IMR-90 (cell line): Measurements from ENCODE around the gene CHD2. TPM values are rescaled to one million over a fixed set of nuclear protein-coding genes. Genes with fewer than 3 reads are reported as not detected.

ENCODE experiments used
- ATAC-seq: fragments of 200-7000 bp; cut with Tn5 transposase; 2 replicates; pipeline ENCODE4 v1.9.1; 2020; ENCODE audit warnings: low read depth, mild to moderate bottlenecking, moderate library complexity
- BruUV-seq: library from RNA; stranded (reverse); fragments of 400-500 nt; replicated peaks from 2 replicates; lab custom pipeline; 2021; lab: Mats Ljungman, UMichigan
- CTCF ChIA-PET: fragments of 300-600 bp; formaldehyde crosslinking; extraction: SDS; loops from one replicate; lab custom pipeline; 2021; ENCODE audit warnings: antibody characterized with exemption; lab: Yijun Ruan, JAX
- POLR2A ChIA-PET: fragments of 300-600 bp; sonication (Branson Sonifier 250); formaldehyde crosslinking; loops from one replicate; lab custom pipeline; 2022; ENCODE audit warnings: antibody characterized with exemption; ENCODE audit not compliant: unreplicated experiment; lab: Charles Lee
- DNase-seq: peaks from one replicate; pipeline ENCODE4 v3.0.0; 2013
- H2AFZ ChIP-seq: replicated peaks from 2 replicates; pipeline ENCODE3; 2013; ENCODE audit warnings: low read length, mild to moderate bottlenecking; ENCODE audit not compliant: poor library complexity
- H2AK5ac ChIP-seq: 2 replicates; pipeline ENCODE4 v1.6.1; 2013; ENCODE audit warnings: low read depth, low read length, inconsistent platforms
- H2AK9ac ChIP-seq: replicated peaks from 2 replicates; pipeline ENCODE3; 2013; ENCODE audit warnings: mild to moderate bottlenecking, low read depth, low read length, moderate library complexity; ENCODE audit not compliant: poor library complexity
- H2BK120ac ChIP-seq: 2 replicates; pipeline ENCODE4 v1.6.1; 2013; ENCODE audit warnings: low read depth, low read length, inconsistent platforms
- H2BK15ac ChIP-seq: 3 replicates; pipeline ENCODE4 v1.6.1; 2013; ENCODE audit warnings: low read depth, low read length, inconsistent platforms
- H2BK20ac ChIP-seq: 2 replicates; pipeline ENCODE4 v1.6.1; 2013; ENCODE audit warnings: low read depth, mild to moderate bottlenecking, inconsistent platforms, low read length, moderate library complexity
- H2BK5ac ChIP-seq: 2 replicates; pipeline ENCODE4 v1.6.1; 2013; ENCODE audit warnings: mild to moderate bottlenecking, low read depth, low read length, inconsistent platforms; ENCODE audit not compliant: poor library complexity, severe bottlenecking
- H3K14ac ChIP-seq: replicated peaks from 2 replicates; pipeline ENCODE4 v1.6.1; 2013; ENCODE audit warnings: low read depth, low read length, inconsistent platforms
- H3K18ac ChIP-seq: 2 replicates; pipeline ENCODE4 v1.6.1; 2013; ENCODE audit warnings: low read depth, low read length, control low read depth
- H3K23ac ChIP-seq: 2 replicates; pipeline ENCODE4 v1.6.1; 2013; ENCODE audit warnings: low read depth, low read length, inconsistent platforms
- H3K27ac ChIP-seq: 2 replicates; pipeline ENCODE4 v1.5.1; 2013; ENCODE audit warnings: mild to moderate bottlenecking, control low read depth, low read length; ENCODE audit not compliant: insufficient read depth
- H3K27me3 ChIP-seq: 2 replicates; pipeline ENCODE4 v1.6.1; 2013; ENCODE audit warnings: low read length; ENCODE audit not compliant: control insufficient read depth, insufficient read depth
- H3K36me3 ChIP-seq: 2 replicates; pipeline ENCODE4 v1.6.1; 2013; ENCODE audit warnings: low read length, mixed read lengths; ENCODE audit not compliant: control insufficient read depth, insufficient read depth
- H3K4ac ChIP-seq: 2 replicates; pipeline ENCODE4 v1.6.1; 2013; ENCODE audit warnings: low read depth, low read length, inconsistent platforms
- H3K4me1 ChIP-seq: 2 replicates; pipeline ENCODE4 v1.6.1; 2013; ENCODE audit warnings: low read length, mixed read lengths; ENCODE audit not compliant: control insufficient read depth, insufficient read depth
- H3K4me2 ChIP-seq: 2 replicates; pipeline ENCODE4 v1.6.1; 2013; ENCODE audit warnings: low read depth, mild to moderate bottlenecking, control low read depth, low read length, moderate library complexity
- H3K4me3 ChIP-seq: 2 replicates; pipeline ENCODE4 v1.5.1; 2013; ENCODE audit warnings: low read depth, mild to moderate bottlenecking, control low read depth, low read length, moderate library complexity; ENCODE audit not compliant: insufficient read depth
- H3K56ac ChIP-seq: 2 replicates; pipeline ENCODE4 v1.6.1; 2013; ENCODE audit warnings: low read length, inconsistent platforms; ENCODE audit not compliant: insufficient read depth; ENCODE audit errors: extremely low read depth
- H3K79me1 ChIP-seq, 2 experiments: 2 replicates each; pipeline ENCODE4 v1.6.1; 2013; ENCODE audit warnings: low read length in 2 of 2, inconsistent platforms in 1 of 2, low read depth in 1 of 2
- H3K9ac ChIP-seq: 2 replicates; pipeline ENCODE4 v1.6.1; 2013; ENCODE audit warnings: low read depth, low read length, control low read depth
- H3K9me1 ChIP-seq: 2 replicates; pipeline ENCODE4 v1.6.1; 2013; ENCODE audit warnings: low read length, inconsistent platforms; ENCODE audit not compliant: insufficient read depth
- H3K9me3 ChIP-seq: 2 replicates; pipeline ENCODE4 v1.6.1; 2013; ENCODE audit warnings: low read length; ENCODE audit not compliant: control insufficient read depth, insufficient read depth
- H4K20me1 ChIP-seq: 2 replicates; pipeline ENCODE4 v1.6.1; 2013; ENCODE audit warnings: low read length, inconsistent platforms; ENCODE audit not compliant: insufficient read depth
- H4K5ac ChIP-seq: 2 replicates; pipeline ENCODE4 v1.6.1; 2013; ENCODE audit warnings: mild to moderate bottlenecking, low read depth, low read length, control low read depth
- H4K8ac ChIP-seq, 2 experiments: 2 replicates each; pipeline ENCODE4 v1.6.1; 2013; ENCODE audit warnings: low read depth in 2 of 2, low read length in 2 of 2, control low read depth in 1 of 2, inconsistent platforms in 1 of 2
- H4K91ac ChIP-seq: 2 replicates; pipeline ENCODE4 v1.6.1; 2013; ENCODE audit warnings: low read depth, low read length, inconsistent platforms; ENCODE audit not compliant: insufficient read depth
- CHD1 ChIP-seq: IDR thresholded peaks from 2 replicates; pipeline ENCODE4 v1.6.1; 2012; ENCODE audit warnings: low read depth, low read length, improper control_type of control experiment
- CTCF ChIP-seq: conservative IDR thresholded peaks from 2 replicates; pipeline ENCODE4 v1.5.1; 2012; ENCODE audit warnings: mild to moderate bottlenecking, low read depth, low read length, improper control_type of control experiment
- ELK1 ChIP-seq: fragments of 150-350 bp; IDR thresholded peaks from 2 replicates; pipeline ENCODE4 v1.6.1; 2016; ENCODE audit warnings: low read depth, mild to moderate bottlenecking, low read length, moderate library complexity, borderline replicate concordance
- MAFK ChIP-seq: IDR thresholded peaks from 2 replicates; pipeline ENCODE4 v1.6.1; 2012; ENCODE audit warnings: low read depth, low read length, improper control_type of control experiment
- MAZ ChIP-seq: IDR thresholded peaks from 2 replicates; pipeline ENCODE4 v1.6.1; 2012; ENCODE audit warnings: low read depth, mild to moderate bottlenecking, low read length, improper control_type of control experiment, moderate library complexity, borderline replicate concordance
- NFE2L2 ChIP-seq: fragments of 150-350 bp; IDR thresholded peaks from 2 replicates; pipeline ENCODE4 v1.6.1; 2016; ENCODE audit warnings: low read depth, mild to moderate bottlenecking, low read length
- POLR2A ChIP-seq: IDR thresholded peaks from 2 replicates; pipeline ENCODE4 v1.6.1; 2012; ENCODE audit warnings: mild to moderate bottlenecking, low read depth, low read length
- RAD21 ChIP-seq: IDR thresholded peaks from 2 replicates; pipeline ENCODE4 v1.6.1; 2012; ENCODE audit warnings: low read length, improper control_type of control experiment
- RCOR1 ChIP-seq: IDR thresholded peaks from 2 replicates; pipeline ENCODE4 v1.6.1; 2012; ENCODE audit warnings: mild to moderate bottlenecking, low read length, improper control_type of control experiment; ENCODE audit not compliant: insufficient replicate concordance
- RFX5 ChIP-seq: IDR thresholded peaks from 2 replicates; pipeline ENCODE4 v1.8.0; 2012; ENCODE audit warnings: low read depth, mild to moderate bottlenecking, low read length, moderate library complexity
- SMC3 ChIP-seq: fragments of 150-350 bp; IDR thresholded peaks from 2 replicates; pipeline ENCODE4 v1.6.1; 2016; ENCODE audit warnings: low read depth, mild to moderate bottlenecking, antibody characterized with exemption, low read length, moderate library complexity
- USF2 ChIP-seq: fragments of 150-350 bp; IDR thresholded peaks from 2 replicates; pipeline ENCODE4 v1.6.1; 2017; ENCODE audit warnings: mild to moderate bottlenecking, antibody characterized with exemption, low read length, low read depth
- WGBS, 2 experiments: methylation state at CpG; one replicate each; pipeline versions ENCODE4 v1.1.5 to v1.1.7; 2013; ENCODE audit warnings: missing lambda C conversion rate in 2 of 2; ENCODE audit not compliant: insufficient read length in 1 of 2; ENCODE audit errors: extremely low coverage in 2 of 2; 5-methylcytosine and 5-hydroxymethylcytosine counted together
- dilution Hi-C: fragments of 300-500 bp; cut with HindIII; formaldehyde crosslinking; loops from one replicate; pipeline ENCODE4 v1.14.3; 2018; ENCODE audit warnings: low sequenced_read_pairs; ENCODE audit not compliant: unreplicated experiment
- in situ Hi-C: fragments of 300-500 bp; cut with MboI; formaldehyde crosslinking; loops from 3 replicates; pipeline ENCODE4 v1.14.3; 2019; ENCODE audit warnings: low sequenced_read_pairs, inconsistent platforms, mixed read lengths
- intact Hi-C: fragments of 100-400 bp; cut with micrococcal nuclease; formaldehyde crosslinking; loops from 2 replicates; pipeline ENCODE4 v1.10.0; 2022
- polyA plus RNA-seq, 3 experiments: library from polyadenylated mRNA; depleted of rRNA; stranded (reverse); fragments of >200 nt; gene quantifications; 2 replicates each; pipeline ENCODE4 v1.2.3, GENCODE V29; 2012; ENCODE audit warnings: low replicate concordance in 1 of 3
- total RNA-seq: library from RNA; depleted of rRNA; stranded (reverse); fragments of >200 nt; gene quantifications from 2 replicates; pipeline ENCODE4 v1.2.3, GENCODE V29; 2012

The CHD2 gene
- total and polyA plus RNA-seq, 2 of the 4 experiments (the other 2 are of a cell fraction): 44.9 to 64.7 TPM

GRCh38 chr15:92917598-92918407, 17.7 kb downstream of the CHD2 start:
- peak overlapping the region; percentile 91 for H2BK5ac ChIP-seq
- H3K14ac ChIP-seq: peak overlapping the region; percentile 45
- peak overlapping the region; percentile 58; the same call in 1 of the 2 replicates for H3K23ac ChIP-seq
- dilution Hi-C loops: no loop called here
- peak overlapping the region; percentile 48; the same call in 1 of the 2 replicates for H3K18ac ChIP-seq
- peak overlapping the region; percentile 13; the same call in 1 of the 2 replicates for H4K5ac ChIP-seq
- no CpG with 5 or more reads among the region's 11 CpGs for WGBS, 2 experiments
- BruUV-seq: no TSS peak
- H3K56ac ChIP-seq: peak overlapping the region; percentile 63
- no peaks in the 10 kb centered on the region for H3K27me3 ChIP-seq
- peaks cover 9 to 50% of the 10 kb centered on the region in 2 experiments; a peak in 3 of 4 replicates for H3K79me1 ChIP-seq
- peak overlapping the region; percentile 85; the same call in 1 of the 2 replicates for H2AK5ac ChIP-seq
- peaks cover 37% of the 10 kb centered on the region for H4K20me1 ChIP-seq
- ChIA-PET POLR2A (no interaction called here), CTCF (interaction anchor here (0.6 to 2.8 kb wide), 9 partner anchors 9 to 1746 kb away, joined by 3 to 14 read pairs (median 3); no protein-coding TSS in a partner anchor)
- peak overlapping the region; percentile 33; the same call in 1 of the 2 replicates for H2BK120ac ChIP-seq
- H3K9ac ChIP-seq: peak overlapping the region; percentile 45; the same call in 1 of the 2 replicates
- intact Hi-C loops: loop anchor here (1.0 to 10.0 kb wide), 4 partner anchors 13 to 183 kb away; no protein-coding TSS in a partner anchor
- in situ Hi-C loops: no loop called here
- DNase-seq: peak; percentile 93
- H3K4me2 ChIP-seq: peak overlapping the region; percentile 32; the same call in 1 of the 2 replicates
- peak overlapping the region; percentile 42 for H4K91ac ChIP-seq
- H3K27ac ChIP-seq: peak overlapping the region; percentile 88; the same call in 1 of the 2 replicates
- H3K4me1 ChIP-seq: peaks cover 31% of the 10 kb centered on the region
- peaks cover 15% of the 10 kb centered on the region for H3K9me1 ChIP-seq
- peak; percentile 61 for ATAC-seq
- peak overlapping the region; percentile 20; the same call in 1 of the 2 replicates for H2BK20ac ChIP-seq
- H2AFZ ChIP-seq: no peak overlapping the region
- H2AK9ac ChIP-seq: no peak overlapping the region
- peak overlapping the region; percentile 66 for H3K4ac ChIP-seq
- peak overlapping the region; percentile 16 to 89 for H4K8ac ChIP-seq
- no peak overlapping the region for H3K4me3 ChIP-seq
- no peaks in the 10 kb centered on the region for H3K9me3 ChIP-seq
- peaks cover 20% of the 10 kb centered on the region for H3K36me3 ChIP-seq
- peak overlapping the region; percentile 52; the same call in 2 of the 3 replicates for H2BK15ac ChIP-seq
- no peak for TF ChIP-seq ELK1
- peak; percentile 33; the same call in 1 of the 2 replicates for TF ChIP-seq POLR2A
- TF ChIP-seq NFE2L2: 0 out of 2 replicates have a peak, but pooled peaks have one; percentile 21
- peak; percentile 94 for TF ChIP-seq CTCF
- TF ChIP-seq USF2: no peak
- no peak for TF ChIP-seq CHD1
- TF ChIP-seq MAFK: no peak
- no peak for TF ChIP-seq RFX5
- TF ChIP-seq RAD21: peak; percentile 85
- TF ChIP-seq SMC3: peak; percentile 83
- no peak for TF ChIP-seq RCOR1
- TF ChIP-seq MAZ: peak; percentile 70
